GM21515 (cell line): Measurements from ENCODE around the gene CARS2.
A peak's percentile ranks its signal among the peaks of the same experiment; 100 is the strongest.
"Not testable (repeated sequence)": the region's sequence is repeated elsewhere in the genome, so short reads cannot be mapped to it uniquely, and the experiment has no call there.

Experiments
- ATAC-seq: cut with Tn5 transposase; IDR thresholded peaks from one replicate; pipeline ENCODE4 v1.9.1; 2021; ENCODE audit not compliant: unreplicated experiment

The CARS2 gene

GRCh38 chr13:110705826-110706569 is at the start of gene CARS2:
Gene CARS2 (minus strand): TSS chr13:110706116. CDS start chr13:110706093, 23 bp downstream.
- peak; percentile 91 for ATAC-seq

DNA sequence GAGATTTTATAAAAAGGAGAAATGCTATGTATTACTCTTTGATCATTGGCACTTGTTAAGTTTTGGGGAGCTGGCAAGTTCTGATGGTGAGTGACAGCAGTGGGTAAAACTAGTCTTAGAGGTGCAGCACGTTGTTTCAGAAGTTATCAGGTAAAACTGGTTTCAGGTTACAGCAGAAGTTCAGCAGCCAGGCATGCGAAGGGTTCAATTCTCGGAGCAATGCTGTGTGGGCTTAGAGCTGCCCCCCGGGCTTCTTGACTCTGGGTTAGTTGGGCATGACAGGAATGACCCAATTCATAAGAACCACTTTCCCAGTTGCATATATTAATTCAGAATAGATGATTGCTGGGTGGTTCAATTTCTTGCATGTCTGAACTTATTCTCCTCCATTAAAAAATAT is 42.4 kb upstream of the CARS2 start:
- no peak for ATAC-seq

DNA sequence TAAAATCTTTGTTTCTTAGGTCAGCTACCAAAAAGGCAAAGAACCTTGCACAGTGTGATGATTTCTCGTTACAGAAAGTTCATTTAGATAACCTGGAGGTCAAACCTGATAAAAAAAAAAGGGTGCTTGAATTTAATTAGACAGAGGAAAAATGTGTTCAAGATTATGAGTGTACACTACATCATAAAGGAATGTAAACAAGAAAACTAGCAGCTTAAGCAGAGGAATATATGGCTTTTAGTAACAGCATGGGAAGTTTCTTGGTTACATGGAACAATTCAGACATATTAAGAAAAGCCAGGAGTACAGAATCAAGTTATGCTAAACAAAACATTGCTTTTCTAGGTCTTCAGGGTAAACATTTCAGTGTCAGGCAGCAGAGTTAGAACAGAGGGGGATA is 40.5 kb upstream of the CARS2 start:
- no peak for ATAC-seq

- ATAC-seq, result no peak
Observed at GRCh38 chr13:110743687-110744086, 37.8 kb upstream of the CARS2 start.

- ATAC-seq, result no peak
Observed at GRCh38 chr13:110737555-110737954, 31.6 kb upstream of the CARS2 start.

DNA sequence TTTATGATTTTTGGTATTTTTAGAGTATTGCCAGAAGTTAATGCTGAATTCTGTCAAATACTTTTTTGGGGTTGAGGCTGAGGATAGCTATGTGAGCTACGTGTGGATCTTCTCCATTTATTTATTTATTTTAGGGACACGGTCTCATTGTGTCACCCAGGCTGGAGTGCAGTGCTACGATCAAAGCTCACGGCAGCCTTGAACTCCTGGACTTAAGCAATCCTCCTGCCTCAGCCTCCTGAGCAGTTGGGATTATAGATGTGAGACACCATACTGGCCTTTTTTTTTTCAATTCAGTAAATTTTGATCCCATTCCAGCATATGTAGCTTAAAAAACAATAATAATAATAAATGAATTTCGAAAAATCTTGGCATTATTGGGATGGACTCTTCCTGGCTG is 28.6 kb upstream of the CARS2 start:
- ATAC-seq, result no peak

- no peak for ATAC-seq
Observed at GRCh38 chr13:110731072-110731471, 25.2 kb upstream of the CARS2 start.

- peak; percentile 55 for ATAC-seq
Observed at GRCh38 chr13:110726726-110727125, 20.8 kb upstream of the CARS2 start.

DNA sequence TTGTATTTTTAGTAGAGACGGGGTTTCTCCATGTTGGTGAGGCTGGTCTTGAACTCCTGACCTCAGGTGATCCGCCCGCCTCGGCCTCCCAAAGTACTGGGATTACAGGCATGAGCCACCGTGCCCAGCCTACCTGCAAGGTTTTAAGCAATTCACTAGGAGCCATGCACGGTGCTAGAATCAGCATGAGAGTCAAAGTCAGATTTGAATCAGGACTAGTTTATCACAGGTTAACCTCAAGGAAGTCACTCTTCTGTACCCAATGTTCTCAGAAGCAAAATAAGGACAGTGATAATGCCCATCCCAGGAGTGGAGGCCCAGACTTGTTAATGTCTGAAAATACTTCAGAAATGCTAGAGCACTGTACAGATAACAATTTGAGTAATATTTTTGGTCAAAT is 20.2 kb upstream of the CARS2 start:
- ATAC-seq, result not testable (repeated sequence)

DNA sequence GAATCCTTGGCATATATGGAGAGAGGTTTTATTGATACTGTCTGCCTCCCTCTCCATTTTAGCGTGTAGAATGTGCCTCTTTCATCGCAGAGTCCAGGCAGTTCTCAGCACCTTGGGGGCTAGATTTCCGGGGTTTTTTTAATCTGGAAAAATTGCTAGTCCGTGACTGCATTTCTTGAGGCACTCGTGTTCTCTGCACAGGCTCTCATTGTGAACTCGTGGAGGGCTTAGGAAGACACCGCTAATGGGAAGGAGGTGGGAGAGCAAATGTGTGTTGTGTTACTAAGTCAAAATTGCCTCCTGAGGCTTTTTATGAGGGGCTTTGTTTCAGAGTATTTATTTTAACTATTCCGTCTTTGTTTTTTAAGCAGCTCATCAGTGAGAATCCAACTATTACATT is 17.7 kb upstream of the CARS2 start:
- ATAC-seq, result no peak

DNA sequence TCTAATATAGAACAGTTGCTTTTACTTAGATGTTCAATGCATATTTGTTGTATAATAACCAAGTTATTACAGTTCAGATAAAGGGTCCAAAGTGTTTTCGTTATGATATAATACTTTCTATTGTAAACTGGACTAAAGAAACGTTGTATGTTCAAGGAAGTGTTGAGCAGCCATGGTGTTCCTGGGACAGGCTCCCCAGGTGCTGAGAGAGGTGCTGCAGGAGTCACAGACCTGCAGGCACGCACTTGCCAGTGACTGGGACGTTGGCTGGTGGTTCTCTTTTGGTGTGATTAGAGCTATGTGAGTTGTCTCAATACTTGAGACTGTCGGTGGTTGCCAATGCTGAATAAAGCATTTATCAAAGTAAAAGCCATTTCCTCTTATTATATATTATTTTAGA is 17.1 kb upstream of the CARS2 start:
- ATAC-seq, result no peak

GRCh38 chr13:110719036-110719710 is 13.3 kb upstream of the CARS2 start:
- no peak for ATAC-seq

DNA sequence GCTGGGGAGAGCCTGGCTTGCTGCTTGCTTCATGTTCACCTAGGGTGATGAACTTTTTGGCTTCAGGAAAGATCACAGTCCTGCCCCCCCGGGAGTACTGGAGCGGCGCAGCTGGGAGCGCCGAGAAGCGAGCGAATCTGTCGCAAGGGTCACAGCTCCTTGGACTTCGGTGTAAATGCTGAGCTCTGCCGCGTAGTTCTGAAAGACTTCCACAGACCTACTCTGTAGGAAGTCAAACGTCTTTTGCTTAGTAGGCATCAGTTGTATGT is 10.3 kb upstream of the CARS2 start:
- no peak for ATAC-seq

DNA sequence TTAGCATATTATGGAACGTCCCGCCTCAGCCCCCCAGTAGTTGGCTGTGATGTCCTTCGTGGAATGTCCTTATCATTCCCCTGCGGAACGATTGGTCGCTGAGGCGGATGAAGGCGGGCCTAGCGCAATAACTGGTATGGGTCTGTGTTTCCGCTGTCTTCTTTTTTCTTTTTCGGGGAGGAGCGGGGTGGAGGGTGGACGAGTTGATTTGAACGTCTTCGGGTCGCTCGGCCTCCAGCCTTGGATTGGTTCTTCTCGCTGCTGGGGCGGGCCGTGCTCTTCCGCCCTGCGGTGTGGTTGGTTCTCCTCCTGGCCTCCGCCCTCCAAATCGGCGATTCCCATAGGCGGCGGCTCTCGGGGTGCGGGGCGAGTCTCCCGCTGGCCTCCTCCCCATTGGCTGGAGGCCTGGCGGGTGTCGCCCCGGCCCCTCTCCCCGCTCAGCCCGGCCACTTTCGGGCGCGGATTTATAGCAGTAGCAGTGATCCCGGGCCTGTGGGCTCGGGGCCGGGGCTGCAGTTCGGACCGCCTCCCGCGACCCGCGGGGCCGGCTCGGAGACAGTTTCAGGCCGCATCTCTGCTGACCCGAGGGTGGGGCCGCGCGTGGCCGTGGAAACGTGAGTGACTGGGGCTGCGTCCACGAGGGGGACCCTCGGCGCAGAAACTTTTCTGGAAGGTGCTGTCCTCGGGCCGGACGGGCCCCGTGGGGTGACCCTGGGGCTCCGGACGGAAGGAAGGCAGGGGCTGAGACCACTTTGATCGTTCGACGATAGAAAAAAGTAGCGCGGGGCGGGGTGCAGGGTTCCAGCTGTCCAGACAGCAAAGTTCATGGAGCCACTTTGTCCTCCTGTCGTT is 9.7 kb upstream of the CARS2 start:
- peak; percentile 59 for ATAC-seq

DNA sequence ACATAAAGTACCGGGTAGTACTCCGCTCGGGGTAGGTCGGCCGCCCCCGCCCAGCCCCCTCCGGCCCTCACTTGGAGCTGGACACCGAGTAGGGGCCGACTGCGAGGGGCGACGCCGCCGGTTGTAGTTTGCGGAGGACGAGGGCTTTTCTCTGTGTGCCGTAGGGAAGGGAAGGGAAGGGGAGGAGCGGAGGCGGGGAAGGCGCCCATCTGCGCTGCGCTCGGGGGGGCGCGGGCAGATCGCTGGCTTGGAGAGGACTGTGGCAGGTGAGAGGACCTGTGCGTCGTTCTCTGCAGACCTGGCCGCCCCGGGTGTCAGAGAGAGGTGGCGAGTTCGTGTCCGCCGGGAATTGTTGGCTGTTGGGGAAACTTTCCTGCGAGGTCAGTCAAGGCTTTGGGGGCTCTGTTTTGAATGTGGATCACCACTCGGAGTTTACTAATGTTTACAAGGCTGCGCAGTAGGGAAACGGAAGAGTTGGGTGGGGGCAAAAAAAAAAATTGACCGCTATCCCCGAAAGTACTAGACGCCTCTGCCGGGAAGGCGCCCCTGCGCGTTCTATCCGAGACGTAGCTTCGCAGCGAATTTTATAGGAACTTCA is 9.0 kb upstream of the CARS2 start:
- no peak for ATAC-seq

DNA sequence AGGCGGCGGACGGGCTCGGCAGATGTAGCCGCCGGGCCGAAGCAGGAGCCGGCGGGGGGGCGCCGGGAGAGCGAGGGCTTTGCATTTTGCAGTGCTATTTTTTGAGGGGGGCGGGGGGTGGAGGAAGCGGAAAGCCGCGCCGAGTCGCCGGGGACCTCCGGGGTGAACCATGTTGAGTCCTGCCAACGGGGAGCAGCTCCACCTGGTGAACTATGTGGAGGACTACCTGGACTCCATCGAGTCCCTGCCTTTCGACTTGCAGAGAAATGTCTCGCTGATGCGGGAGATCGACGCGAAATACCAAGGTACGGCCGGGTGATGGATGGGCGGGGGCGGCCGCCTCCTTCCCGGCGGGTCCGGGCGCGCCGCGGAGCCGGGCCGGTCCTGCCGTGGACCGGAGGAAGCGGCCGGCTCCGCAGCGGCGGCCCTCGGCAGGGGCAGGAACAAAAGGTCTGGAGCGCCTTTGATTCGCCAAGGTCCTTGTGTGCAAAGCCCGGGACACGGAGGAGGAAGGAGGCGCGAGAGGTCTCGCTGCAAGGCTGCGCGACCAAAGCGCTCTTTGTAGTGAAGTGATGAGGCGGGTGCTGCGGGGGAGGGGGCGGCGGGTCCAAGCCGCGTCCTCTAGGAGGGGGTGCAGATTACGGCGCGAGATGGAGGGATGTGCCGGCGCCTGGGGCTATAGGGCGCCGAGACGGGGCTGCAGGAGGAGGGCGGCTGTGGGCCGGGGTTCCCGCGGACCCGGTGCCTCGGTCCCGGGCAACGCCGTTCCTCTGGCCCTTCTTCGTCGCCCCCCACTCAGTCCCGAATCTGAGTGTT is 8.3 kb upstream of the CARS2 start:
- no peak for ATAC-seq

DNA sequence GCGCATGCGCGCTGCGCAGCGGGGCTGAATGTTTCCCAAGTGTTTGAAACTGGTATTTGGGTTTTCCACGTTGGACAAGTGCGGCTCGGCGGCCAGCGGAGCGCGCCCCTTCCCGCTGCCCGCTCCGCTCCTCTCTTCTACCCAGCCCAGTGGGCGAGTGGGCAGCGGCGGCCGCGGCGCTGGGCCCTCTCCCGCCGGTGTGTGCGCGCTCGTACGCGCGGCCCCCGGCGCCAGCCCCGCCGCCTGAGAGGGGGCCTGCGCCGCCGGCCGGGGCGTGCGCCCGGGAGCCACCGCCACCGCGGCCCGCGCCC is 7.7 kb upstream of the CARS2 start, which contains the start of gene ING1:
Gene ING1, plus strand, starts transcription at position 59 of the 311 bp plus-strand sequence. CDS start 450 bp downstream, outside the sequence.
- ATAC-seq, result no peak

- ATAC-seq, result peak; percentile 48
Observed at GRCh38 chr13:110712849-110713641, 7.1 kb upstream of the CARS2 start.

DNA sequence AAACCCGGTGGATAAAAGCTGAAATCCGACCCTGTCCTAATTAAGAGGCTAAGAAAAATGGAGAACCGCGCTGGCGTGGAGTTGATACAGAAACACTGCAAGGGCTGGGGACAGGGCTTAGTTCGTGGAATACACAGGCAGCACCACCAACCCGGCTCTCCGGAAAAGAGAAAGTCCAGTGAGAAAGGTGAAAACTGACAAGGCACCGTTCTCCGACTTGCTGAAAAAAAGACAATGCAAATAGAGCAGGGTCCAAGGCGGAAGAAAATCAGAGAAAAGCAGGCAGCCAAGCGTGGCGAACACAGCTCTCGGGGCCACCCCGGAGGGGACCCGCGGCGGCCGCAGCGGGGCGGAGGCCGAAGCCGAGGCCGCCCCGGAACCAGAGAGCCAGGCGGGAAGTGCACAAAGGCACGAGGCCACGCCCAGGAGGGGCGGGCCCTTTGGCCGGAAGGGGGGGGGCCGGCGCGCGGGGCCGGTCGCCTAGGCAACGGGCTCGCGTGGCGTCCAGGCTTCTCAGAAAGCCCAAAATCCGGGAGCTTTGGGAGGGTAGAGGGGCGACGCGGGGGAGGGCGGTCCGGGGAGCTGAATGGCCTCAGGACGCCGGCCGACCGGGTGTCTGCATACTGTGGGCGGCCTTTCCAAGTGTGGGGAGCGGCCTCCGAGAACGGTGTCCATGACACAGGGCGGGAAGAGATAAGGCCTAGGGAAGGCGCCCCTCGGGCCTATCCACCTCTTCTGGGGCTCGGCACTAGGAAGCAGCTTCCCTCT is 6.3 kb upstream of the CARS2 start:
- ATAC-seq, result peak; percentile 25
